Astrocyte (in vitro differentiated cells and primary cell): ENCODE data around the gene IFNA4. TPM values are rescaled to one million over a fixed set of nuclear protein-coding genes. Genes with fewer than 3 reads are reported as not detected.

ENCODE experiments used
- DNase-seq: peaks from one replicate; pipeline ENCODE4 v3.0.0-alpha.2; 2010; ENCODE audit warnings: low read depth
- FAIRE-seq: peaks from 2 replicates; lab custom pipeline; 2011; peaks lifted over from hg19 to GRCh38; lab: Jason Lieb, UNC
- H2AFZ ChIP-seq: 2 replicates; pipeline ENCODE4 v1.6.0; 2012; ENCODE audit warnings: low read depth, low read length, inconsistent platforms
- H3K27ac ChIP-seq: 2 replicates; pipeline ENCODE4 v1.5.1; 2011; ENCODE audit warnings: low read depth, low read length, inconsistent platforms
- H3K27me3 ChIP-seq: 2 replicates; pipeline ENCODE4 v1.6.0; 2011; ENCODE audit warnings: low read length, inconsistent platforms; ENCODE audit not compliant: insufficient read depth
- H3K36me3 ChIP-seq: 2 replicates; pipeline ENCODE4 v1.5.1; 2011; ENCODE audit warnings: low read length, inconsistent platforms; ENCODE audit not compliant: insufficient read depth
- H3K4me1 ChIP-seq: 2 replicates; pipeline ENCODE4 v1.5.1; 2011; ENCODE audit warnings: low read length, inconsistent platforms; ENCODE audit not compliant: insufficient read depth
- H3K4me2 ChIP-seq: 2 replicates; pipeline ENCODE4 v1.6.0; 2012; ENCODE audit warnings: low read length, inconsistent platforms
- H3K4me3 ChIP-seq: 2 replicates; pipeline ENCODE4 v1.5.1; 2011; ENCODE audit warnings: low read depth, mild to moderate bottlenecking, low read length, inconsistent platforms; ENCODE audit not compliant: insufficient read depth
- H3K79me2 ChIP-seq: 2 replicates; pipeline ENCODE4 v1.6.0; 2012; ENCODE audit warnings: mild to moderate bottlenecking, low read length, inconsistent platforms; ENCODE audit not compliant: insufficient read depth
- H3K9ac ChIP-seq: 2 replicates; pipeline ENCODE4 v1.6.0; 2012; ENCODE audit warnings: mild to moderate bottlenecking, low read length, inconsistent platforms
- H3K9me3 ChIP-seq: 2 replicates; pipeline ENCODE4 v1.5.1; 2012; ENCODE audit warnings: low read depth, mild to moderate bottlenecking, low read length, inconsistent platforms; ENCODE audit not compliant: insufficient read depth
- H4K20me1 ChIP-seq: 2 replicates; pipeline ENCODE4 v1.6.0; 2012; ENCODE audit warnings: low read length, inconsistent platforms; ENCODE audit not compliant: insufficient read depth
- H3K27ac Mint-ChIP-seq: one replicate; pipeline ENCODE4 v1.8.0; 2021; ENCODE audit warnings: mild to moderate bottlenecking, mixed read lengths; ENCODE audit not compliant: unreplicated experiment
- H3K27me3 Mint-ChIP-seq: one replicate; pipeline ENCODE4 v1.8.0; 2021; ENCODE audit warnings: low read depth, mixed read lengths; ENCODE audit not compliant: unreplicated experiment
- H3K36me3 Mint-ChIP-seq: one replicate; pipeline ENCODE4 v1.8.0; 2021; ENCODE audit warnings: low read depth, mixed read lengths; ENCODE audit not compliant: unreplicated experiment
- H3K4me1 Mint-ChIP-seq: one replicate; pipeline ENCODE4 v1.8.0; 2021; ENCODE audit warnings: low read depth, mixed read lengths; ENCODE audit not compliant: unreplicated experiment
- H3K4me3 Mint-ChIP-seq: one replicate; pipeline ENCODE4 v1.8.0; 2021; ENCODE audit warnings: mild to moderate bottlenecking, moderate library complexity, mixed read lengths; ENCODE audit not compliant: unreplicated experiment
- H3K9me3 Mint-ChIP-seq: one replicate; pipeline ENCODE4 v1.8.0; 2021; ENCODE audit warnings: mild to moderate bottlenecking, mixed read lengths; ENCODE audit not compliant: unreplicated experiment
- CTCF ChIP-seq: IDR thresholded peaks from 2 replicates; pipeline ENCODE4 v1.5.1; 2011; ENCODE audit warnings: low read depth, mild to moderate bottlenecking, inconsistent platforms, low read length, moderate library complexity; ENCODE audit not compliant: insufficient read depth
- EZH2 ChIP-seq: IDR thresholded peaks from 2 replicates; pipeline ENCODE4 v1.6.1; 2012; ENCODE audit warnings: mild to moderate bottlenecking, low read length, inconsistent platforms; ENCODE audit not compliant: insufficient read depth
- total RNA-seq: library from RNA; stranded (reverse); gene quantifications from 2 replicates; pipeline ENCODE4 v1.2.1, GENCODE V29; 2021

The IFNA4 gene
- total RNA-seq, 1 donor from 2014 or later: not detected

GRCh38 chr9:21141427-21141882 is 45.9 kb downstream of the IFNA4 start, which contains the start of gene IFNW1:
TSS of gene IFNW1 (minus strand) at chr9:21141832. CDS start at chr9:21141570, 262 bp downstream.
- H3K27me3 ChIP-seq: no peaks in the 10 kb centered on the region
- H3K36me3 ChIP-seq: no peaks in the 10 kb centered on the region
- H4K20me1 ChIP-seq: no peaks in the 10 kb centered on the region
- no peak within 1 kb of the TSS for H3K27ac ChIP-seq
- Mint-ChIP-seq H3K9me3 (no peaks in the 10 kb centered on the region), H3K4me3 (no peak within 1 kb of the TSS), H3K4me1 (no peaks in the 10 kb centered on the region), H3K27ac (no peak within 1 kb of the TSS), H3K27me3 (no peaks in the 10 kb centered on the region), H3K36me3 (no peaks in the 10 kb centered on the region)
- H3K4me2 ChIP-seq: no peak within 1 kb of the TSS
- H3K9ac ChIP-seq: no peak within 1 kb of the TSS
- DNase-seq (no peak), FAIRE-seq (no peak)
- H2AFZ ChIP-seq: no peak within 1 kb of the TSS
- no peak for TF ChIP-seq EZH2
- no peak for TF ChIP-seq CTCF
- H3K4me1 ChIP-seq: no peaks in the 10 kb centered on the region
- H3K79me2 ChIP-seq: no peaks in the 10 kb centered on the region
- H3K4me3 ChIP-seq: no peak within 1 kb of the TSS
- H3K9me3 ChIP-seq: no peaks in the 10 kb centered on the region

- no peak overlapping the region for H3K4me3 ChIP-seq
- H3K9me3 ChIP-seq: no peaks in the 10 kb centered on the region
- H3K79me2 ChIP-seq: no peaks in the 10 kb centered on the region
- H4K20me1 ChIP-seq: no peaks in the 10 kb centered on the region
- no peak overlapping the region for H2AFZ ChIP-seq
- H3K4me3 Mint-ChIP-seq: no peak overlapping the region
- H3K27ac Mint-ChIP-seq: no peak overlapping the region
- H3K27ac ChIP-seq: no peak overlapping the region
- peaks cover 11% of the 10 kb centered on the region for H3K27me3 Mint-ChIP-seq
- H3K4me1 Mint-ChIP-seq: no peaks in the 10 kb centered on the region
- TF ChIP-seq CTCF (no peak), EZH2 (no peak)
- H3K36me3 ChIP-seq: no peaks in the 10 kb centered on the region
- H3K27me3 ChIP-seq: no peaks in the 10 kb centered on the region
- no peak overlapping the region for H3K4me2 ChIP-seq
- no peak overlapping the region for H3K9ac ChIP-seq
- FAIRE-seq (no peak), DNase-seq (no peak)
- no peaks in the 10 kb centered on the region for H3K4me1 ChIP-seq
- no peaks in the 10 kb centered on the region for H3K9me3 Mint-ChIP-seq
- no peaks in the 10 kb centered on the region for H3K36me3 Mint-ChIP-seq
These were observed 50.4 kb downstream of the IFNA4 start for GRCh38 chr9:21137020-21137419.

Other genes with a start within 250 kb of the IFNA4 start
- gene HACD4, start 155.9 kb downstream of the IFNA4 start, total RNA-seq: 1.9 and 2.1 TPM in 2 replicates
- 2.5 and 3.2 TPM in 2 replicates for gene IFNB1, start 109.6 kb downstream of the IFNA4 start, total RNA-seq
- not detected in 2 replicates for gene IFNW1, start 45.8 kb downstream of the IFNA4 start, total RNA-seq
- gene IFNA21, start 20.9 kb downstream of the IFNA4 start, total RNA-seq: not detected in 2 replicates
- gene IFNA7, start 14.6 kb upstream of the IFNA4 start, total RNA-seq: not detected in 2 replicates
- not detected in 2 replicates for gene IFNA10, start 19.6 kb upstream of the IFNA4 start, total RNA-seq
- gene IFNA16, start 29.7 kb upstream of the IFNA4 start, total RNA-seq: not detected in 2 replicates
- not detected in 2 replicates for gene IFNA17, start 40.6 kb upstream of the IFNA4 start, total RNA-seq
- not detected in 2 replicates for gene IFNA14, start 52.4 kb upstream of the IFNA4 start, total RNA-seq
- gene IFNA5, start 117.7 kb upstream of the IFNA4 start, total RNA-seq: not detected in 2 replicates
- 30.3 and 30.4 TPM in 2 replicates for gene KLHL9, start 147.8 kb upstream of the IFNA4 start, total RNA-seq
- not detected in 2 replicates for gene IFNA6, start 163.3 kb upstream of the IFNA4 start, total RNA-seq
- gene IFNA13, start 180.5 kb upstream of the IFNA4 start, total RNA-seq: not detected in 2 replicates
- gene IFNA2, start 197.8 kb upstream of the IFNA4 start, total RNA-seq: not detected in 2 replicates
- gene IFNA8, start 221.5 kb upstream of the IFNA4 start, total RNA-seq: not detected in 2 replicates